ENCODE measurements around the gene ODC1. TPM values are rescaled to one million over a fixed set of nuclear protein-coding genes. Genes with fewer than 3 reads are reported as not detected.

ODC1 gene
- total RNA-seq, 4 donors from 2014 or later = 70.1 to 158 (median 94.8) TPM

DNA sequence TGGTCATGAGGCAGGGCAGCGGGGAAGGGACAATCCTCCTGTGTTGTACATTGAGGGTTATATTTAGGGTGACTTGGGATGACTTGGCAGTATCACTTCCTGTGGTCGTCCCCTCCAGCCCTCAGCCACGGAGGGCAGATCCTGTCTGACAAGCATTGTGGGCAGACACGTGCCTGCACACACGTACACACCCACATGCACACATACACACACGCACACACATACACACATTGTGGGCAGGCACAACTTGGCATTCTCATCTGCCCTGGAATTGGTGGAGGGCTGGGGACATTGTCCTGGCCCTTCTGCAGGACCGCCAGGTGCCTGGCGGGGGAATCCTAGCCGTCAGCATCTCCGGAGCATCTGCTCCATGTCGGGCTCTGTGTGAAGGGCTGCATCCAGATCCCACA, 47.6 kb downstream of the ODC1 start:
- Histone ChIP-seq H3K27me3 (no peaks in the 10 kb centered on the region), H3K36me3 (peaks cover 0 to 5% (median 0%) of the 10 kb centered on the region in 3 donors), H3K4me1 (peaks cover 0 to 32% (median 21%) of the 10 kb centered on the region in 4 donors), H3K9me3 (no peaks in the 10 kb centered on the region), H3K4me3 (no peak overlapping the region), H3K27ac (peak overlapping the region in 3 of 4 donors; percentile 26 to 62 (median 28))
- TF ChIP-seq CTCF (IDR thresholded peaks at IDR 0.05) (no peak), EP300 (IDR thresholded peaks at IDR 0.05) (peak in 1 of 2 donors; percentile 66), POLR2A (IDR thresholded peaks at IDR 0.05) (no peak)
- peak; percentile 28 to 41 for DNase-seq (ENCODE audit: low spot score in 2 of 2)
- 63 to 88% methylated on average over 6 to 10 of the region's 11 CpGs for WGBS, 2 donors

DNA sequence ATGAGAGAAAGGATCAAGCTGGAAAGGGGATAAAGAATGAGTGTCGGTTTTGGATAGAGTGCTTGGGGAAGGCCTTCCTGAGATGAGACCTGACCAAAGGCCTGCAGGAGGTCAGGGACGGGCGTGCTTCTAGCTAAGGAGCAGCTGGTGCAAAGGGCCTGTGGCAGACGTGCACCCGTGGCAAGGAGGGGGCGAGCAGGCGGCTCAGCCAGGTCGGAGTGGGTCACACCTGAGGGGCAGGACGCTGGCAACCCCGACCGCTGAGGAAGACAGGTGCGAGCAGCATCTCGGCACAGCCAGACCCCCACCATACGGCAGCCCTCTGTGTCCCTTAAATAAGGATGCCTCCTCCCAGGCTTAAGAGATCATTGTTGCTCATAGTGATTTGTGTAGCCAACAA, 48.1 kb downstream of the ODC1 start:
- Histone ChIP-seq H3K27ac (no peak overlapping the region), H3K36me3 (peaks cover 0 to 5% (median 0%) of the 10 kb centered on the region in 3 donors), H3K4me1 (peaks cover 0 to 26% (median 16%) of the 10 kb centered on the region in 4 donors), H3K9me3 (no peaks in the 10 kb centered on the region), H3K4me3 (no peak overlapping the region), H3K27me3 (no peaks in the 10 kb centered on the region)
- DNase-seq (ENCODE audit: low spot score in 2 of 2) = no peak
- WGBS, 2 donors = 89 to 91% methylated on average over 14 of the region's 14 CpGs
- no peak for TF ChIP-seq EP300 (IDR thresholded peaks at IDR 0.05)
- TF ChIP-seq CTCF (IDR thresholded peaks at IDR 0.05) = no peak
- no peak for TF ChIP-seq POLR2A (IDR thresholded peaks at IDR 0.05)

GRCh38 chr2:10399358-10399757, 48.8 kb downstream of the ODC1 start:
- Histone ChIP-seq H3K4me3 (no peak overlapping the region), H3K36me3 (peaks cover 0 to 5% (median 0%) of the 10 kb centered on the region in 3 donors), H3K9me3 (no peaks in the 10 kb centered on the region), H3K27ac (no peak overlapping the region), H3K27me3 (no peaks in the 10 kb centered on the region), H3K4me1 (peaks cover 0 to 19% (median 12%) of the 10 kb centered on the region in 4 donors)
- TF ChIP-seq EP300 (IDR thresholded peaks at IDR 0.05) = no peak
- no peak for TF ChIP-seq POLR2A (IDR thresholded peaks at IDR 0.05)
- TF ChIP-seq CTCF (IDR thresholded peaks at IDR 0.05) = no peak
- no peak for DNase-seq (ENCODE audit: low spot score in 2 of 2)
- WGBS, 2 donors = 82 to 97% methylated on average over 4 to 16 of the region's 16 CpGs

DNA sequence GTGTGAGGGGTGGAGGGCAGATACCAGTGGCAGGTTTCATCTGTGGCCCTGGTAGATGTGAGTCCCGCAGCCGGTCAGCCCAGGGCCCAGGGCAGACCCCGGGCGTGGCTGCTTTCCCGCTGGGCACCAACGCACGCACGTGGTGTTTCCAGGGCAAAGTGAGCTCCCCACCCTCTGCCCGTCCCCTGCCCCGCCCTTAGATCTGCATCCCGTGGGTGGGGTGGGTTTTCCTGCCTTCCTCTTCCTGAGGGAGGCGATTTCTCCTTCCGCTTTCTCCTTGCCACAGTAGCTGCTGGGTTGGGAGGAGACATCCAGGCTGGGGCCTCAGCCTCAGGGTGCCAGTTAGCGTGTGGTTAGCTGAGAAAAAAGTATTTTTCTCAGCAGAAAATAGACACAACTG, 49.6 kb downstream of the ODC1 start:
- peaks cover 0 to 5% (median 0%) of the 10 kb centered on the region in 3 donors for H3K36me3 ChIP-seq
- TF ChIP-seq POLR2A (IDR thresholded peaks at IDR 0.05) = no peak
- peak in 1 of 2 donors; percentile 44 for TF ChIP-seq EP300 (IDR thresholded peaks at IDR 0.05)
- no peak for TF ChIP-seq CTCF (IDR thresholded peaks at IDR 0.05)
- 67 to 77% methylated on average over 13 to 14 of the region's 14 CpGs for WGBS, 2 donors
- DNase-seq (ENCODE audit: low spot score in 2 of 2) = peak in 1 of 2 donors; percentile 41
- no peaks in the 10 kb centered on the region for H3K27me3 ChIP-seq
- H3K4me1 ChIP-seq = peaks cover 0 to 12% (median 8%) of the 10 kb centered on the region in 4 donors
- no peak overlapping the region for H3K4me3 ChIP-seq
- no peaks in the 10 kb centered on the region for H3K9me3 ChIP-seq
- H3K27ac ChIP-seq = peak overlapping the region in 2 of 4 donors; percentile 27 to 28

GRCh38 chr2:10397878-10398277, 50.2 kb downstream of the ODC1 start:
- Histone ChIP-seq H3K27me3 (no peaks in the 10 kb centered on the region), H3K27ac (peak overlapping the region in 1 of 4 donors; percentile 27), H3K9me3 (no peaks in the 10 kb centered on the region), H3K4me3 (no peak overlapping the region), H3K36me3 (peaks cover 0 to 5% (median 0%) of the 10 kb centered on the region in 3 donors), H3K4me1 (peaks cover 0 to 15% (median 8%) of the 10 kb centered on the region in 4 donors)
- TF ChIP-seq POLR2A (IDR thresholded peaks at IDR 0.05) (no peak), CTCF (IDR thresholded peaks at IDR 0.05) (no peak), EP300 (IDR thresholded peaks at IDR 0.05) (no peak)
- no peak for DNase-seq (ENCODE audit: low spot score in 2 of 2)
- 60 to 74% methylated on average over 4 of the region's 4 CpGs for WGBS, 2 donors

All from tibial nerve (tissue), 4 donors.